Activated T-cell treated with anti-CD3 and anti-CD28 coated beads, Interleukin-2, amount 50 U/mL, for 1 hour (primary cell): ENCODE measurements around the gene OR12D2.
"Not testable (repeated sequence)": the region's sequence is repeated elsewhere in the genome, so short reads cannot be mapped to it uniquely, and the experiment has no call there.

Source experiments
- DNase-seq: peaks from one replicate; pipeline ENCODE4 v3.0.0-alpha.2; 2020

OR12D2 gene, protein sequence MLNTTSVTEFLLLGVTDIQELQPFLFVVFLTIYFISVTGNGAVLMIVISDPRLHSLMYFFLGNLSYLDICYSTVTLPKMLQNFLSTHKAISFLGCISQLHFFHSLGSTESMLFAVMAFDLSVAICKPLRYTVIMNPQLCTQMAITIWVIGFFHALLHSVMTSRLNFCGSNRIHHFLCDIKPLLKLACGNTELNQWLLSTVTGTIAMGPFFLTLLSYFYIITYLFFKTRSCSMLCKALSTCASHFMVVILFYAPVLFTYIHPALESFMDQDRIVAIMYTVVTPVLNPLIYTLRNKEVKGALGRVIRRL

DNA sequence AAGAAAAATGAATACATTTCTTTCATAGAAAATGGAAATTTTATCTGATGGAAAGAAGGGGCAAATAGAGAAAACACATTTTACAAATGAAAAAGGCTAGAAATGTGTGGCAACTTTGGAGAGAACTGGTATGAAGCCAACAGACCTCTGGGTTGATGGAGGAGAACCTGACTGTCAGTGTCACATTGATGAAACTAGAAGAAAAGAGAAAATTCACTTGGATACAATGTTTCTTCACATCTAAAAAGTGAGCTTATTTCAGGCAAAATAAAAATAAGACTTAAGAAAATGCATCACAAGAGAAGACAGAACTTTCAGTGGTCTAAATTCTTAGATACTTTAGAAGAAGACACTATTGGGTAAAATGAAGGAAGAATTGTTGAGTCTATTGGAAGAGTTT, at the start of gene OR12D2:
TSS of gene OR12D2 (plus strand) at position 301 of the 400 bp plus-strand sequence. CDS start 1,069 bp downstream, outside the sequence.
- DNase-seq: no peak

DNA sequence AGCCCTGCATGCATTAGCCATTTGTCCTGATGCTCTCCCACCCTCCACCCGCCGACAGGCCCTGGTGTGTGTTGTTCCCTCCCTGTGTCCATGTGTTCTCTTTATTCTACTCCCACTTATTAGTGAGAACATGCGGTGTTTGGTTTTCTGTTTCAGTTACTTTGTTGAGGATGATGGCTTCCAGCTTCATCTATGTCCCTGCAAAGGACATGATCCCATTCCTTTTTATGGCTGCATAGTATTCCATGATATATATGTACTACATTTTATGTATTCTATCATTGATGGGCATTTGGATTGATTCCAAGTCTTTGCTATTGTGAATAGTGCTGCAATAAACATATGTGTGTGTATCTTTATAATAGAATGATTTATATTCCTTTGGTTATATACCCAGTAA, 46.1 kb upstream of the OR12D2 start:
- not testable (repeated sequence) for DNase-seq

DNA sequence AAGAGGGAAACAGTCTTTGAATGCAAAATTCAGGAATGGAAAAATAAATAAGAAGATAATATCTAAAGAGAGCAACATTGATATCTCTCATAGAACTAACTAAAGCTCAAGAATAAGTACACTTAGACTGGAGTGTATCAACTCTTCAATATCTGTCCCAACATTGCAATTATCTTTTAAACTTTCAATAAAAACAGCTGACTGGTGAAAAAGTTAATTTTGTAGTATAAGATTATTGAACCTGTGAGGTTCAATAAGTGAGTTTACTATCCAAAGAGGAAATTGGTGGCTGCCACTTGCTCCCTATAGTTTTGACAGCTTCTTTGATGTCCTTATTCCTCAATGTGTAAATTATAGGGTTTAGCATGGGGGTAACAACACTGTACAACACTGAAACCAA, 40.5 kb upstream of the OR12D2 start:
- no peak for DNase-seq

DNA sequence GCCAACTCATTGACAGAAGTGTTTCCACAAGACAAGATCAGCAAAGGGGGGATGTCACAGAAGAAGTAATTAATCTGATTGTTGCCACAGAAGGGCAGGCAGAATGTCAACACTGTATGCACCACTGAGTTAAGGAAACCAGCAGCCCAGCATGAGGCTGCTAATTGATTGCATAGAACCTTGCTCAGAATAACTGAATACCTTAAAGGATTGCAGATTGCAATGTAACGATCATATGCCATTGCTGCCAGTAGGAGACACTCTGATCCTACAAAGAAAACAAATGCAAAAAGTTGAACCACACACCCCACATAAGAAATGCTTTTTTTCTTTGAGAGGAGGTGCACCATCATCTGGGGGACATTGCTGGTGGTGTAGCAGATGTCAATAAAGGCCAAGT, 39.8 kb upstream of the OR12D2 start:
- no peak for DNase-seq

- no peak for DNase-seq
These were observed 26.7 kb upstream of the OR12D2 start, which contains the start of gene OR5V1 for GRCh38 chr6:29368765-29369164. OR5V1 (minus strand) TSS chr6:29368865; CDS start chr6:29356195, 12,670 bp downstream.

DNA sequence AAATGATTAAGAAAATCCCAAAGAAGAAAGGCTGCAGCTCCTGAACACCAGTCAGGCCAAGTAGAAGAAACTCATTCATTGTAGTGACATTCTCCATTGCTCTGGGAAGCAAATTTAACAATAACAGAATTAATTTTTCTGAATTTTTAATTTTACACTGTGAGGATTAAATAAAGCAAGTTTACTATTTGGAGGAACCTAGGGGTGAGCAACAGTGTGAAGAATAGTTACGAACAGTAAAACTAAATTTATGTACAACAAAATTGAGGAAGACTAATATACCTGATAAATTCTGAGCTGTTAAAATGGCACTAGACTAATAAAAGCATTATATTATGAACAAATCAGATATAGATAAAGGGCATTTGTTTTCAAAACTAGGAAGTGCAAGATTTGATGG, 20.2 kb upstream of the OR12D2 start, which contains the start of gene OR12D3:
TSS of gene OR12D3 (minus strand) at position 101 of the 400 bp plus-strand sequence. CDS start at position 97, 4 bp downstream.
- no peak for DNase-seq

DNA sequence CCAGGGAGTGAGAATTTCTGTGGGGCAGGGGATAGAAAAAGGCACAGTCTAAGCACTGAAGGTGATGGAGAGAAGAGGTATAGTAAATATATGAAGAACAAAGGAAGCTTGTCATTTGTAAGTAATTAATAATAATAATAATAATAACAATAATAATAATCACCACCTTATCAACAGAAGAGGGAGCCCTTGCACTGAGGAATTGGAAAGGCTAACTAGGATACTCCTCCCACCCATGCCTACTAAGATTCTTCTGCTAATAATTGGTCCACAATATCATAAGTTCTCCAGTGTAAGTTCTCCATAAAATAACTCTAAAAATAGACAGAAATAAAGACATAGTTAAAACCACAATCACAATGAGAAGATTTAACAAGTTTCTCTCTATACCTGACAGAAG, 19.4 kb upstream of the OR12D2 start:
- no peak for DNase-seq

DNA sequence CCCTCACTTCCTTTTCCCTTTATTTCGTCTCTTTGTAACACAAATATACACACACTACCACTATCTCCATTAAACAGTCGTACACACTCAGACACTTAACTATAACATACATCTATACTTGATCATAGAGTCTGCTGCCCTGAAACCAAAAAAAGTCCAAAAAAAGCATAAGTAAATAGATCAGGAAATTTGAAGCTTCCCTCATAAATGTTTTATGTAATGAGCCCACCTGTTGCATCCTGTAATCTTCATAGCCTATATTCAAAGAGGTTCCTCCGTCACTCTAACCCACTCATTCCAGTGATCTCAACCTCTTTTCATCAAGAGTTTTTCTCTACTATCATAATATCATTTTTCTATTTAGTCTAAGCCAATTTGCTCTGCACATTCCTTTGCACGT, 6.9 kb upstream of the OR12D2 start:
- no peak for DNase-seq

DNA sequence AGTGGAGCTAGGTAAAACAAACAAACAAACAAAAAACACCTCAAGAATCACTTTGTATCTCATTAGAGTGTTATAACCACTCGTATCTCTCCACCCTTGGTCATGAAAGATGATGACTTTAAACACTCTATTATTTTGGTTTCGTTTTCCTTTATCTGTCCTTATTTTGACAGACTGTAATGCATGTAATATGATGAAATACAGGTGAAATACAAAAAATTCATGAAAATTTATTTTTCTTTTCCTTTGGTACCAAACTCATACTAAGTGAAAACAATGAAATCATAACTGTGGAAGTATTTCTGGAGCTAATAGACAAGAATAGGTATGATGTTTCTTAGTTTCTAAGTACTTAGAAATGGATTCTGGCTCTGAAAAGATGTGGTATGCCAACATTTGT, 4.1 kb downstream of the OR12D2 start:
- no peak for DNase-seq

- DNase-seq: no peak
These were observed 8.4 kb downstream of the OR12D2 start for GRCh38 chr6:29403801-29404200.

GRCh38 chr6:29414588-29414987, 19.2 kb downstream of the OR12D2 start, which contains the start of gene OR12D1:
OR12D1 (plus strand) TSS chr6:29414928.
- no peak for DNase-seq

DNA sequence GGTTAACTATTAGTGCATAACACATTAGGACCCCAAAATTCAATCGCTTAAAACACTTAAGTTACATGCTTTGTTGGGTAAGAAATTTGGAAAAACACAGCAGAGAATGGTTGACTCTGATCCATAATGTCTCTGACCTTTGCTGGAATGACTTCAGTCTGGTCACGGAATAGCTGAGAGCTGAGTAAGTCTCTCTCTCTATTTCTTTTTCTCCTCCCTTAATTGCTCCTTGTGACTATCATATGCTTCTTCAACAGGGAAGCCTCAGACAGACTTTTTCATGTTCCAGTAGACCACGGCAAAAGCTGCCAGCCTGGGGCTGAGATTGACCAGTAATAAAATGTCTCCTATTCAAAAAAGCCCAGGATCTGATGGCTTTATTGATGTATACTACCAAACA, 24.1 kb downstream of the OR12D2 start:
- DNase-seq: no peak

- no peak for DNase-seq
These were observed 28.7 kb downstream of the OR12D2 start for GRCh38 chr6:29424168-29424567.

DNA sequence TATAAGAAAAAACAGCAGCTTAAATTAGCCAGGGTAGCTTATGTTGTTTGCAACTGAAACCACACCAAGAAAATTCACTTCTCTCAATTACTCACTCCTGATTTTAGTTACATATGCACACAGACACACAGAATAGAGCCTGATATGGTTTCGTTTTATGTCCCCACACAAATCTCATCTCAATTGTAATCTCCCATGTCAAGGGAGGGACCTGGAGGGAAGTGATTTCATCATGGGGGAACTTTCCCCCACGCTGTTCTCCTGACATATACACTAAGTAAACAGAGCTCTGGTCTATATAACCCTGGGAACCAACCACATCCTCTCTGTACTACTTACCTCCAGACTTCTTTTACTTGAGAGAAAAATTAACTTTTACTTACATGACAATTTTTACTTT, 29.1 kb downstream of the OR12D2 start:
- no peak for DNase-seq

- DNase-seq: no peak
These were observed 29.6 kb downstream of the OR12D2 start for GRCh38 chr6:29425075-29425474.

- no peak for DNase-seq
These were observed 31.2 kb downstream of the OR12D2 start for GRCh38 chr6:29426654-29427053.

DNA sequence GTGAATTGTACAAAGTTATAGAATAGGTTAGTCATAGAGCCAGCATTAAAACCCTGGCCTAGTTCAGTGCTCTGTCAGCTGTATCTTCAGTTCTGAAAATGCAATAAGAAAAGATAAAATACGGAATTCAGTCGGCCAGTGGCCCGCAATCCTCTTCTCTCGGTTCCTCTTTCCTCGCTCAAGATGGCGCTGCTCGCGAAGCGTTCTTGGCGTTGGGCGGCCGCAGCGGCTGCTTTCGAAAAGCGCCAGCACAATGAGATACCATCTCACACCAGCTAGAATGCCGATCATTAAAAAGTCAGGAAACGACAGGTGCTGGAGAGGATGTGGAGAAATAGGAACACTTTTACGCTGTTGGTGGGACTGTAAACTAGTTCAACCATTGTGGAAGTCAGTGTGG, 41.3 kb downstream of the OR12D2 start:
- not testable (repeated sequence) for DNase-seq

DNA sequence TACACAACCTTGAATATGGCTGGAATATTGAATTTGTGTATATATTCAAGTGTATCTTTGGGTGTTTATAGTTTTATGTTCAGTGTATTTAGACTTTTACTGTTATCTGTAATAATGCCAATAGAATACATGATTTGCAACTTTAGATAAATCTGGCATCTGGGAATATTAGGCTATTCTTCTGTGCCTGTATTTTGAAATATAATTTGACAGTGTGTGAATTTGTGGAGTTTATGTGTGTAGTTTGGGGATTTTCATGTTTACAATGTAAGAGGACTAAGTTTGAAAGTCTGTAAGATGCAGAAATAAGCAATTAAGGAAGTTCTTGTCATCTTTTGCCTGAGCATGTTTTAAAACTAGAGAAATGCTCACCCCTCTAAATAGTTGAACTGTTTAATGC, 43.6 kb downstream of the OR12D2 start, which contains the start of gene OR10C1:
TSS of gene OR10C1 (plus strand) at position 301 of the 400 bp plus-strand sequence. CDS start 710 bp downstream, outside the sequence.
- DNase-seq: no peak

DNA sequence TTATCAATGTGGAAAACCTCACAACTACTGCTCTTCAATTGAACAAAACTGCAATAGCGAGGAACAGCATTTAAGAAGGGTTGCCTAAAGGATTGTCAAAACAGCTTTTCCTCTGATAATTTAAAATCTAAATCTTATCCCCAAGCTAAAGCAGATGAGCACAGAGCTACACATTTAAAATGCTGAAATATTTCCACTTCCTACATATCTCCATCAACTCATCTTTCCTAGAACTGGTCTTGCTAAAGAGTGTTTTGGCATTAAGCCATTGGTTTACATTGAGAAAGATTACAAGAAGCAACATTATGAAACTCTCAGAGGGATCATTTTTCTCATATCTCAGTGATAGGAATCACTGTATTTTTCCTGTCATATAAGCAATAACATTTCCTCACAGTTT, 47.3 kb downstream of the OR12D2 start:
- DNase-seq: no peak

DNA sequence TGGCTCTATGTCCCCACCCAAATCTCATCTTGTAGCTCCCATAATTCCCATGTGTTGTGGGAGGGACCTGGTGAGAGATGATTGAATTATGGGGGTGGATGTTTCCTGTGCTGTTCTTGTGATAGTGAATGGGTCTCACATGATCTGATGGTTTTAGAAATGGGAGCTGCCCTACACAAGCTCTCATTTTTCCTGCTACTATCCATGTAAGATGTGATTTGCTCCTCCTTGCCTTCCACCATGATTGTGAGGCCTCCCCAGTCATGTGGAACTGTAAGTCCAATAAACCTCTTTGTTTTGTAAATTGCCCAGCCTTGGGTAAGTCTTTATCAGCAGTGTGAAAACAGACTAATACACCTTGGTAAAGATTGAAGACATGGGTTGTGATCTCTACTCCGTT, 48.6 kb downstream of the OR12D2 start:
- not testable (repeated sequence) for DNase-seq
